HepG2 (cell line): ENCODE results near the gene STXBP2. TPM values are rescaled to one million over a fixed set of nuclear protein-coding genes. Genes with fewer than 3 reads are reported as not detected.
A peak's percentile ranks its signal among the peaks of the same experiment; 100 is the strongest.

Experiments used
- ELF1 ChIP-seq: sonication (generic); formaldehyde crosslinking; IDR thresholded peaks from 2 replicates; pipeline ENCODE4 v1.4.0; 2020; ENCODE audit warnings: missing genetic modification reagents
- GATAD2A ChIP-seq: IDR thresholded peaks from 2 replicates; pipeline ENCODE4 v1.6.1; 2016
- KLF11 ChIP-seq: IDR thresholded peaks from 2 replicates; pipeline ENCODE4 v1.6.1; 2016; ENCODE audit warnings: missing compliant biosample characterization
- MEIS2 ChIP-seq: sonication (generic); formaldehyde crosslinking; IDR thresholded peaks from 2 replicates; pipeline ENCODE4 v1.9.0; 2021; ENCODE audit warnings: mild to moderate bottlenecking, missing genetic modification reagents
- NR2C2 ChIP-seq: sonication (generic); formaldehyde crosslinking; IDR thresholded peaks from 2 replicates; pipeline ENCODE4 v1.4.0; 2020; ENCODE audit warnings: missing genetic modification reagents, mild to moderate bottlenecking, moderate library complexity, borderline replicate concordance
- PRDM15 ChIP-seq: sonication (generic); formaldehyde crosslinking; IDR thresholded peaks from 2 replicates; pipeline ENCODE4 v1.4.0; 2020; ENCODE audit warnings: missing genetic modification reagents
- RERE ChIP-seq: IDR thresholded peaks from 2 replicates; pipeline ENCODE4 v1.6.1; 2016; ENCODE audit warnings: low read depth, missing genetic modification reagents, missing compliant biosample characterization
- SP2 ChIP-seq: sonication (generic); formaldehyde crosslinking; IDR thresholded peaks from 2 replicates; pipeline ENCODE4 v1.5.1; 2020; ENCODE audit warnings: mild to moderate bottlenecking, missing genetic modification reagents
- SRY ChIP-seq: sonication (generic); formaldehyde crosslinking; IDR thresholded peaks from 2 replicates; pipeline ENCODE4 v1.8.0; 2022; ENCODE audit warnings: mild to moderate bottlenecking, missing genetic modification reagents
- THYN1 ChIP-seq: sonication (generic); formaldehyde crosslinking; IDR thresholded peaks from 2 replicates; pipeline ENCODE4 v1.8.1; 2023; ENCODE audit warnings: low read depth, mild to moderate bottlenecking, moderate library complexity, missing genetic modification reagents, borderline replicate concordance
- ZEB1 ChIP-seq: IDR thresholded peaks from 2 replicates; pipeline ENCODE4 v1.6.1; 2012; ENCODE audit warnings: mild to moderate bottlenecking, low read depth, inconsistent platforms; ENCODE audit not compliant: insufficient replicate concordance
- ZNF18 ChIP-seq: sonication (generic); formaldehyde crosslinking; IDR thresholded peaks from 2 replicates; pipeline ENCODE4 v1.8.0; 2022; ENCODE audit warnings: mild to moderate bottlenecking, missing genetic modification reagents; ENCODE audit not compliant: insufficient replicate concordance
- ZNF354B ChIP-seq: sonication (generic); formaldehyde crosslinking; IDR thresholded peaks from 2 replicates; pipeline ENCODE4 v1.8.0; 2022; ENCODE audit warnings: mild to moderate bottlenecking, missing genetic modification reagents
- polyA plus RNA-seq, 8 experiments: library from polyadenylated mRNA; depleted of rRNA in 3 of 8; stranded (reverse) in 7 of 8; unstranded in 1 of 8; fragments of >200 nt; fragmentation: Illumina TruSeq in 4 of 8; extraction: Trizol in 4 of 8; gene quantifications; 2 replicates each; pipeline versions ENCODE4 v1.2.1 to v1.2.3, GENCODE V29; 2011 to 2016; ENCODE audit warnings: low read depth in 4 of 8, missing spikeins in 1 of 8, mixed read lengths in 1 of 8; ENCODE audit not compliant: insufficient read depth in 1 of 8
- total RNA-seq, 5 experiments: library from RNA; depleted of rRNA; stranded (reverse); fragments of >200 nt; fragmentation: Illumina TruSeq; extraction: Trizol; gene quantifications; 2 replicates each; pipeline ENCODE4 v1.2.3, GENCODE V29; 2016; ENCODE audit warnings: low read depth in 1 of 5
- TF ChIP-seq, protein P1 (sequence below): sonication (generic); formaldehyde crosslinking; conservative IDR thresholded peaks from 2 replicates; pipeline ENCODE4 v1.4.0; 2020; ENCODE audit warnings: missing genetic modification reagents
- TF ChIP-seq, protein P2 (sequence below): sonication (generic); formaldehyde crosslinking; IDR thresholded peaks from 2 replicates; pipeline ENCODE4 v1.5.0; 2020; ENCODE audit warnings: missing genetic modification reagents, mild to moderate bottlenecking, borderline replicate concordance

Gene STXBP2
- total and polyA plus RNA-seq, 2 of the 13 experiments (the other 11 are each of a cell fraction or from before 2014, with no cell fraction given), result 22.8 to 40.1 TPM

DNA sequence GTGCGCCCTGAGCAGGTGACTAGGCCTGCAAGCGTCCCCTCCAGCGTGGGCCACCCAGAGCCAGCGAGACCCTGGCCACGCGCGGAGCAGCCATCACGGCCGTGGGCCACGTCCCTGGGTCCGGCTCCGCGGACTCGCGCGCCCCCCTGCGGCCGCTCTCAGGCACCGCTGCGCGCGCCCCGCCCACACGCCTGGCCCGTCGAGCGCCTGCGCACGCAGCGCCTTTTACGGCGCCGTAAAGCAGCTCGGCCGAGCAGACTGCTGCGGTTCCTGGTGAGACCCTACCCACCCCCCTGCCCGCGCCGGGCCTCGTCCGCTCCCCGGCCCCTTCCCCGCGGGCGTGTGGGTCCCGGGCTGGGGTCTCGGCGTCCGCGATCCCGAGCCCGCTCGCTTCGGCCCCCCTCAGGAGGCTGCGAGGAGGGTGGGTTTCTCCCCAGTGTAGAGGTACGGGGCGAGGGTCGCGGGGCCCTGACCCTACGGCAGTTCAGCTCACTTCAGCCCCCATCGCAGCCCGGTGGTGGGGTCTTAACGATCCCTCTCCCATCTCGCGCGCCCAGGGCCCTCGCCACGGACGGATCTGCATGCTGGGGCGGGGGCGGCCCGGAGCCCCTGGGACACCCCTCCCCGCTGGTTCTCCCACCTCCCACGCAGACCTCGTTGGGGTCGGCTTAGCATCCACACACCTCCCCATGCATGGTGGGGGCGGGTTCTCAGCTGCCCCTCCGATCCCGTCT is 43.9 kb downstream of the STXBP2 start, which contains the start of gene TRAPPC5 (continued):
- TF ChIP-seq ZNF18 (CRISPR knock-in tag), result no peak
- no peak for TF ChIP-seq THYN1 (CRISPR knock-in tag)
- no peak for TF ChIP-seq PRDM15 (CRISPR knock-in tag)
- peak; percentile 48; the same call in 1 of the 2 replicates for TF ChIP-seq MEIS2
- no peak for TF ChIP-seq ZEB1
- no peak for TF ChIP-seq ZNF354B (CRISPR knock-in tag)
- TF ChIP-seq ELF1 (CRISPR knock-in tag), result peak; percentile 39; the same call in 1 of the 2 replicates
- TF ChIP-seq, protein P1, sequence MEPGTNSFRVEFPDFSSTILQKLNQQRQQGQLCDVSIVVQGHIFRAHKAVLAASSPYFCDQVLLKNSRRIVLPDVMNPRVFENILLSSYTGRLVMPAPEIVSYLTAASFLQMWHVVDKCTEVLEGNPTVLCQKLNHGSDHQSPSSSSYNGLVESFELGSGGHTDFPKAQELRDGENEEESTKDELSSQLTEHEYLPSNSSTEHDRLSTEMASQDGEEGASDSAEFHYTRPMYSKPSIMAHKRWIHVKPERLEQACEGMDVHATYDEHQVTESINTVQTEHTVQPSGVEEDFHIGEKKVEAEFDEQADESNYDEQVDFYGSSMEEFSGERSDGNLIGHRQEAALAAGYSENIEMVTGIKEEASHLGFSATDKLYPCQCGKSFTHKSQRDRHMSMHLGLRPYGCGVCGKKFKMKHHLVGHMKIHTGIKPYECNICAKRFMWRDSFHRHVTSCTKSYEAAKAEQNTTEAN (CRISPR knock-in tag), result 0 out of 2 replicates have a peak, but pooled peaks have one; percentile 50
- TF ChIP-seq SP2 (CRISPR knock-in tag), result no peak
- TF ChIP-seq GATAD2A, result peak; percentile 48; the same call in 1 of the 2 replicates
- TF ChIP-seq NR2C2 (CRISPR knock-in tag), result no peak; the same call in 1 of the 2 replicates
- TF ChIP-seq, protein P2, sequence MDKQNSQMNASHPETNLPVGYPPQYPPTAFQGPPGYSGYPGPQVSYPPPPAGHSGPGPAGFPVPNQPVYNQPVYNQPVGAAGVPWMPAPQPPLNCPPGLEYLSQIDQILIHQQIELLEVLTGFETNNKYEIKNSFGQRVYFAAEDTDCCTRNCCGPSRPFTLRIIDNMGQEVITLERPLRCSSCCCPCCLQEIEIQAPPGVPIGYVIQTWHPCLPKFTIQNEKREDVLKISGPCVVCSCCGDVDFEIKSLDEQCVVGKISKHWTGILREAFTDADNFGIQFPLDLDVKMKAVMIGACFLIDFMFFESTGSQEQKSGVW, result no peak
- peak; percentile 28; the same call in 1 of the 2 replicates for TF ChIP-seq SRY (CRISPR knock-in tag)
- no peak for TF ChIP-seq RERE (CRISPR knock-in tag)
- no peak for TF ChIP-seq KLF11 (CRISPR knock-in tag)
